NB4 (cell line): ENCODE data around the gene CHRNA1.
A peak's percentile ranks its signal among the peaks of the same experiment; 100 is the strongest.

Experiments
- DNase-seq: peaks from one replicate; pipeline ENCODE4 v3.0.0; 2010; ENCODE audit warnings: low read depth
- H3K4me3 ChIP-seq: one replicate; pipeline ENCODE4 v1.5.1; 2011; ENCODE audit warnings: mild to moderate bottlenecking, low read depth, low read length, moderate library complexity
- CTCF ChIP-seq: IDR thresholded peaks from one replicate; pipeline ENCODE4 v1.5.1; 2012; ENCODE audit warnings: low read depth, low read length
- MAX ChIP-seq: IDR thresholded peaks from 2 replicates; pipeline ENCODE4 v1.6.1; 2011; ENCODE audit warnings: low read depth, low read length
- MYC ChIP-seq: IDR thresholded peaks from 2 replicates; pipeline ENCODE4 v1.6.1; 2011; ENCODE audit warnings: low read depth, low read length
- POLR2A ChIP-seq: IDR thresholded peaks from 2 replicates; pipeline ENCODE4 v1.6.1; 2011; ENCODE audit warnings: mild to moderate bottlenecking; ENCODE audit not compliant: insufficient read length; ENCODE audit errors: extremely low read depth

CHRNA1 gene

GRCh38 chr2:174781298-174781697, 17.0 kb upstream of the CHRNA1 start:
- H3K4me3 ChIP-seq = no peak overlapping the region
- TF ChIP-seq MYC (no peak), POLR2A (no peak), MAX (no peak), CTCF (no peak)
- no peak for DNase-seq

GRCh38 chr2:174780856-174781255, 16.6 kb upstream of the CHRNA1 start:
- H3K4me3 ChIP-seq = no peak overlapping the region
- TF ChIP-seq MAX = no peak
- TF ChIP-seq MYC = no peak
- no peak for TF ChIP-seq POLR2A
- TF ChIP-seq CTCF = no peak
- DNase-seq = no peak

GRCh38 chr2:174780191-174780840, 16.0 kb upstream of the CHRNA1 start:
- no peak for DNase-seq
- no peak overlapping the region for H3K4me3 ChIP-seq
- TF ChIP-seq POLR2A = no peak

GRCh38 chr2:174779361-174779928, 15.2 kb upstream of the CHRNA1 start:
- DNase-seq = no peak
- no peak for TF ChIP-seq CTCF
- no peak for TF ChIP-seq MAX
- TF ChIP-seq MYC = no peak
- no peak for TF ChIP-seq POLR2A
- no peak overlapping the region for H3K4me3 ChIP-seq

- TF ChIP-seq MAX = peak; percentile 30; the same call in 1 of the 2 replicates
- TF ChIP-seq MYC = no peak
- no peak overlapping the region for H3K4me3 ChIP-seq
- peak; percentile 84 for DNase-seq
Measured at GRCh38 chr2:174778085-174778981, 14.1 kb upstream of the CHRNA1 start.

GRCh38 chr2:174777347-174778084, 13.2 kb upstream of the CHRNA1 start:
- TF ChIP-seq CTCF (no peak), MAX (no peak)
- DNase-seq = no peak
- no peak overlapping the region for H3K4me3 ChIP-seq
